Upper lobe of left lung (tissue), 6 donors: ENCODE measurements around the gene PATZ1. TPM values are rescaled to one million over a fixed set of nuclear protein-coding genes. Genes with fewer than 3 reads are reported as not detected.

Experiments
- ATAC-seq, 2 donors: fragments of 200-7000 bp; cut with Tn5 transposase; one replicate each; pipeline ENCODE4 v1.9.1; 2022; ENCODE audit warnings: mild to moderate bottlenecking in 2 of 2, moderate library complexity in 2 of 2; ENCODE audit not compliant: low FRiP score in 2 of 2
- DNase-seq, 2 donors: peaks; one replicate each; pipeline ENCODE4 v3.0.0-alpha.2; 2019 to 2020
- H3K27ac ChIP-seq, 4 donors: fragments of 200-600 bp; sonication (generic); one replicate each; pipeline ENCODE4 v1.5.1; 2016 to 2019
- H3K27me3 ChIP-seq, 4 donors: fragments of 200-600 bp; sonication (generic); one replicate each; pipeline ENCODE4 v1.5.1; 2017 to 2019
- H3K36me3 ChIP-seq, 4 donors: fragments of 200-600 bp; sonication (generic); one replicate each; pipeline ENCODE4 v1.5.1; 2016 to 2019
- H3K4me1 ChIP-seq, 4 donors: fragments of 200-600 bp; sonication (generic); one replicate each; pipeline ENCODE4 v1.5.1; 2018 to 2019
- H3K4me3 ChIP-seq, 4 donors: fragments of 200-600 bp; sonication (generic); one replicate each; pipeline ENCODE4 v1.5.1; 2017 to 2019; ENCODE audit warnings: mild to moderate bottlenecking in 2 of 4, moderate library complexity in 1 of 4
- H3K9me3 ChIP-seq, 4 donors: fragments of 200-600 bp; sonication (generic); one replicate each; pipeline ENCODE4 v1.5.1; 2018 to 2019
- CTCF ChIP-seq, 6 experiments: fragments of 450-650 bp in 4 of 6; fragments of 200-600 bp in 2 of 6; sonication (generic) in 2 of 6; IDR thresholded peaks; one replicate each; pipeline ENCODE4 v1.5.1; 2016 to 2019; ENCODE audit warnings: antibody characterized with exemption in 6 of 6
- EP300 ChIP-seq, 4 donors: sonication (generic); formaldehyde crosslinking; IDR thresholded peaks; one replicate each; pipeline ENCODE4 v1.5.1; 2017; ENCODE audit warnings: antibody characterized with exemption in 4 of 4, control low read depth in 2 of 4
- POLR2A ChIP-seq, 4 donors: fragments of 450-650 bp; IDR thresholded peaks; one replicate each; pipeline ENCODE4 v1.5.1; 2016 to 2017; ENCODE audit warnings: antibody characterized with exemption in 4 of 4, mild to moderate bottlenecking in 2 of 4
- POLR2AphosphoS5 ChIP-seq, 2 donors: sonication (generic); formaldehyde crosslinking; IDR thresholded peaks; one replicate each; pipeline ENCODE4 v1.5.1; 2017; ENCODE audit warnings: antibody characterized with exemption in 2 of 2
- WGBS, 2 donors: methylation state at CpG; one replicate each; pipeline ENCODE4 v1.1.5; 2017 to 2018; 5-methylcytosine and 5-hydroxymethylcytosine counted together
- total RNA-seq, 6 donors: library from RNA; depleted of rRNA in 4 of 6; stranded (reverse); fragments of >200 nt in 4 of 6; gene quantifications; one replicate each; pipeline versions ENCODE4 v1.1.0 to v1.2.1, GENCODE V29; 2016 to 2021
- donor health status: DM: no; HTN: no; CAD: no; lungs with moderate emphysema.
- donor health status: DM: no; HTN: yes; CAD: no; lungs with severe emphysema.

The PATZ1 gene
- total RNA-seq, 6 donors from 2014 or later: 18.2 to 29.7 (median 24.0) TPM

DNA sequence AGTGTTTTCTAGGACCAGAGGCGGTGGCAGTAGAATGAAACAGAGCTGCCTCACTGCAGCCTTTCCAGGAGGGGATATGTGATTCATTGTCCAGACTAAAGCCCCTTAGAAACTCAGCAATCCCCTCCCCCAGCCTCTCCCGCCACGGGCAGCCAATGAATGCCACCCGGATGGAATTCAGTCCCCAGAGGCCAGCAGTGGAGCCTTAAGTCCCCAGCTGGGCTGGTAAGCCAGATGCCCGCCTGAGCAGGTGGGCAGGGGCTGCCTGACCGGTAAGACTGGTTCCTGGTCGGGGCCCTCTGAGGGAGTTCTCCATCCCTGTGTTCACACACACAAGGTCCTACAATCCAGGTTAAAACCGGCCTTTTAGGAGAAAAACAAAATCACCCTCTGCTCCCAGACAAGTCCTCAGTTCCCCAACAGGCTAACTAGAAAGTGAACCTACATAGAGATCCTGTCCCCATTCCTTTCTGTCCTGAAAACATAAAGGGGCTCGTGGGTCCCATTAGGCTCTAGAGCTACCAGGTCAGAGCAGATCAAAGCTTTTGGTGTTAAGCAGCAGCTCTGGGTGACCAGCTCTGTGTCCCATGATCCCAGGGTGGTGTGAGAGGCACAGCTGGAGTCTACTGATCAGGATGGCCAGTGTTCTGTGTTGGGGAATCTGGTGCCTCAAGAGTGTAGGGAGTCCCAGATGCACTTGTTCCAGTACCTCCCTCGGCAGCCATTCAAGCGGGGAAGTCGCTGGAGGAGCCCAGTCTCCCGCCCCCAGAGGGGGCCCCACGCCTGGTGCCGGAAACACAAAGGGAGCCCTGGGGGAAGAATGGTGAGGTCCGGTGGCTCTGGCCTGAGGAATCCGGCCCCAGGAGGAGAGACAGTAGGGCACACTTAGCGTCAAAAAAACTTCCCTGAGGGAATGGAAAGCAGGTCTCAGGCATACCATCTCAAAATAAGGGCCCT lies 2.6 kb downstream of the PATZ1 start:
- no peaks in the 10 kb centered on the region for H3K9me3 ChIP-seq
- H3K4me1 ChIP-seq: peaks cover 52 to 79% (median 54%) of the 10 kb centered on the region in 4 donors
- H3K27me3 ChIP-seq: no peaks in the 10 kb centered on the region
- TF ChIP-seq POLR2AphosphoS5 (IDR thresholded peaks at IDR 0.05) (peak; percentile 25 to 35), CTCF (IDR thresholded peaks at IDR 0.05) (no peak), POLR2A (IDR thresholded peaks at IDR 0.05) (peak in 1 of 4 donors; percentile 37)
- peak overlapping the region in 3 of 4 donors; percentile 80 to 89 (median 85) for H3K4me3 ChIP-seq
- H3K36me3 ChIP-seq: peaks cover 3 to 39% (median 20%) of the 10 kb centered on the region in 4 donors
- ATAC-seq (peak in 1 of 2 donors; percentile 75), DNase-seq (peak; percentile 85 to 86)
- H3K27ac ChIP-seq: peak overlapping the region; percentile 69 to 92 (median 88)
- 11 to 24% methylated on average over 17 to 18 of the region's 18 CpGs for WGBS, 2 donors

DNA sequence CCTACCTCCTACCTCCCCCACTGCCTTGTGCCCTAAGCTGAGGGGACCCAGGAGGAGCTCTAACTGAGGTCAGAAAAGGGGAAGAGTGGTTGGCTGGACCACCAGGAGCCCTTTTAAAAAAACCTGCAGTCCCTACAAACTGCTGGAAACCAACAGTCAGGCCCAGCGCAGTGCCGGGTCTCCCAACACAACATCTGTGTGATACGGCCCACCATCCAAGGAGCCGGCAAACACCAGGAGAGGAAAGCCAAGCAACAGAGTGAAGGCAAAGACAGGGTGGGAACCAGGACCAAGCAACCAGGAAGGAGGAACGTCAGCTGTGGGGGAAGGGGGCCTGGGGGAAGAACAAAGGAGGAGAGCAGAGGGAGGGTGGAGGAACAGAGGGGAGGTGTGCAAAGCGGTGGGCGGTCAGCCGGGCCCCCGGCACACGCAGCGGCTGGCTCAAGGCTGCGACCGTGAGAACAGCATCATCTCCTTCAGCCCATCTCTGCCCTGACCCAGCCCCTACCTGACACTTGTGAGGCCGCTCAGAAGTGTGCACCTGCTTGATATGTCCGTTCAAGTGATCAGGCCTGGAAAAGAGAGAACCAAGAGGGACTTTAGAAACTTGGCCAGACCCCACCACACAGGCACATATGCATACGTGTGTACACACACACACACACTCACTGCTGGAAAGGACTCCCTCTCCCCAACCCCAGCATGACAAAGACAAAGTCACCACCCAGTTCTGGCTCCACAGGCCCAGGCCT lies 3.6 kb downstream of the PATZ1 start:
- TF ChIP-seq POLR2AphosphoS5 (IDR thresholded peaks at IDR 0.05) (no peak), EP300 (IDR thresholded peaks at IDR 0.05) (no peak), CTCF (IDR thresholded peaks at IDR 0.05) (no peak), POLR2A (IDR thresholded peaks at IDR 0.05) (no peak)
- DNase-seq (no peak), ATAC-seq (no peak)
- Histone ChIP-seq H3K4me3 (peak overlapping the region in 3 of 4 donors; percentile 14 to 89 (median 85)), H3K4me1 (peaks cover 47 to 72% (median 49%) of the 10 kb centered on the region in 4 donors), H3K27ac (peak overlapping the region; percentile 69 to 92 (median 88)), H3K9me3 (no peaks in the 10 kb centered on the region), H3K36me3 (peaks cover 3 to 49% (median 29%) of the 10 kb centered on the region in 4 donors), H3K27me3 (no peaks in the 10 kb centered on the region)
- WGBS, 2 donors: 25 to 37% methylated on average over 14 to 16 of the region's 16 CpGs

- Histone ChIP-seq H3K4me3 (no peak overlapping the region), H3K9me3 (no peaks in the 10 kb centered on the region), H3K27ac (peak overlapping the region in 3 of 4 donors; percentile 0 to 92 (median 69)), H3K27me3 (no peaks in the 10 kb centered on the region), H3K4me1 (peaks cover 39 to 62% (median 43%) of the 10 kb centered on the region in 4 donors), H3K36me3 (peaks cover 3 to 55% (median 32%) of the 10 kb centered on the region in 4 donors)
- no peak for TF ChIP-seq POLR2AphosphoS5 (IDR thresholded peaks at IDR 0.05)
- no peak for TF ChIP-seq EP300 (IDR thresholded peaks at IDR 0.05)
- no peak for TF ChIP-seq POLR2A (IDR thresholded peaks at IDR 0.05)
- ATAC-seq (no peak), DNase-seq (no peak)
- 80 to 89% methylated on average over 9 to 14 of the region's 14 CpGs for WGBS, 2 donors
Observed at GRCh38 chr22:31341386-31342088, 4.6 kb downstream of the PATZ1 start.

DNA sequence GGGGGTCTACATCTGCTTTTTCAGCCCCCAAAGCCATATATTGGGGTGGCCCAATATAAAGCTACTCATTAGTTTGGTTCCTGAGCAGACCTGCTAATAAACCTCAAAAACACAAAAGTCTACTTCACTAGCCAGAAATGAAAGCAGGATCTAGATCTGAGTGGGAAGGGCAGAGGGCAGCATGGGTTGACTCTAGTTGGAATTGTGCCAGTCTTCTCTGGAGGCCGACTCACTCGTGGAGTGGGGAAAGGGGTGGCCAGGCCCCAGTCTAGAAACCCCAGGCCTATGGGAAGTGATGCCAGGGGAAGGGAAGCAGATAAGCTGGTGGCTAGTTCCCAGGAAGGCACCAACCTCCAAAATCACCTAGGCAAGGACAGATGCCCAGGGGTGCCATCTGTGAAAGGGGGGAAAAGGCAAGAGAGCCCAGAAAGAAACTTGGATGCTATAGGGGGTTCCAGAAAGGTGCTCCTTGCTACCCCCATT lies 5.3 kb downstream of the PATZ1 start:
- peaks cover 3 to 60% (median 36%) of the 10 kb centered on the region in 4 donors for H3K36me3 ChIP-seq
- no peak for ATAC-seq

More for the DNA sequence above, 5.3 kb downstream of the PATZ1 start:
- 0 to 9% methylated on average over 2 of the region's 2 CpGs for WGBS, 2 donors
- Histone ChIP-seq H3K27ac (peak overlapping the region in 2 of 4 donors; percentile 0 to 27), H3K27me3 (no peaks in the 10 kb centered on the region), H3K4me3 (no peak overlapping the region), H3K4me1 (peaks cover 39 to 61% (median 43%) of the 10 kb centered on the region in 4 donors), H3K9me3 (no peaks in the 10 kb centered on the region)
- TF ChIP-seq CTCF (IDR thresholded peaks at IDR 0.05) (no peak), POLR2AphosphoS5 (IDR thresholded peaks at IDR 0.05) (no peak), EP300 (IDR thresholded peaks at IDR 0.05) (no peak), POLR2A (IDR thresholded peaks at IDR 0.05) (no peak)
- DNase-seq: no peak
